HEK293T (cell line): ENCODE results near the gene ZNF536.

Experiments
- BHLHE40 ChIP-seq: fragments of 450-650 bp; IDR thresholded peaks from 2 replicates; pipeline ENCODE4 v1.6.1; 2016; ENCODE audit warnings: mild to moderate bottlenecking, moderate library complexity, borderline replicate concordance
- CTBP1 ChIP-seq: fragments of 450-650 bp; IDR thresholded peaks from 2 replicates; pipeline ENCODE4 v1.6.1; 2016; ENCODE audit warnings: borderline replicate concordance
- ELF4 ChIP-seq: fragments of 450-650 bp; IDR thresholded peaks from 2 replicates; pipeline ENCODE4 v1.6.1; 2017; ENCODE audit warnings: antibody characterized with exemption
- FOXM1 ChIP-seq: fragments of 450-650 bp; IDR thresholded peaks from 2 replicates; pipeline ENCODE4 v1.6.1; 2017; ENCODE audit warnings: mild to moderate bottlenecking, borderline replicate concordance
- NFRKB ChIP-seq: fragments of 450-650 bp; IDR thresholded peaks from 2 replicates; pipeline ENCODE4 v1.6.1; 2016; ENCODE audit warnings: mild to moderate bottlenecking, moderate library complexity
- PKNOX1 ChIP-seq: fragments of 450-650 bp; IDR thresholded peaks from 2 replicates; pipeline ENCODE4 v1.6.1; 2016
- SP1 ChIP-seq: fragments of 450-650 bp; IDR thresholded peaks from 2 replicates; pipeline ENCODE4 v1.6.1; 2017
- SUZ12 ChIP-seq: fragments of 450-650 bp; IDR thresholded peaks from 2 replicates; pipeline ENCODE4 v1.6.1; 2016; ENCODE audit warnings: mild to moderate bottlenecking
- TARDBP ChIP-seq: fragments of 450-650 bp; IDR thresholded peaks from 2 replicates; pipeline ENCODE4 v1.6.1; 2016
- ZNF384 ChIP-seq: fragments of 450-650 bp; IDR thresholded peaks from 2 replicates; pipeline ENCODE4 v1.6.1; 2016

- no peak for TF ChIP-seq PKNOX1
- TF ChIP-seq NFRKB, result no peak
- no peak for TF ChIP-seq SP1
- TF ChIP-seq SUZ12, result no peak
- TF ChIP-seq ELF4, result no peak
- no peak for TF ChIP-seq BHLHE40
- no peak for TF ChIP-seq FOXM1
- TF ChIP-seq ZNF384, result no peak
- no peak for TF ChIP-seq CTBP1
- TF ChIP-seq TARDBP, result no peak
These were observed 2.4 kb upstream of the ZNF536 start for GRCh38 chr19:30369833-30370232.
